Left hindlimb (tissue), 1 donor: ENCODE results near the gene USP32.

Experiments used
- DNase-seq: peaks from one replicate; pipeline ENCODE4 v3.0.0-alpha.2; 2018

USP32 gene

DNA sequence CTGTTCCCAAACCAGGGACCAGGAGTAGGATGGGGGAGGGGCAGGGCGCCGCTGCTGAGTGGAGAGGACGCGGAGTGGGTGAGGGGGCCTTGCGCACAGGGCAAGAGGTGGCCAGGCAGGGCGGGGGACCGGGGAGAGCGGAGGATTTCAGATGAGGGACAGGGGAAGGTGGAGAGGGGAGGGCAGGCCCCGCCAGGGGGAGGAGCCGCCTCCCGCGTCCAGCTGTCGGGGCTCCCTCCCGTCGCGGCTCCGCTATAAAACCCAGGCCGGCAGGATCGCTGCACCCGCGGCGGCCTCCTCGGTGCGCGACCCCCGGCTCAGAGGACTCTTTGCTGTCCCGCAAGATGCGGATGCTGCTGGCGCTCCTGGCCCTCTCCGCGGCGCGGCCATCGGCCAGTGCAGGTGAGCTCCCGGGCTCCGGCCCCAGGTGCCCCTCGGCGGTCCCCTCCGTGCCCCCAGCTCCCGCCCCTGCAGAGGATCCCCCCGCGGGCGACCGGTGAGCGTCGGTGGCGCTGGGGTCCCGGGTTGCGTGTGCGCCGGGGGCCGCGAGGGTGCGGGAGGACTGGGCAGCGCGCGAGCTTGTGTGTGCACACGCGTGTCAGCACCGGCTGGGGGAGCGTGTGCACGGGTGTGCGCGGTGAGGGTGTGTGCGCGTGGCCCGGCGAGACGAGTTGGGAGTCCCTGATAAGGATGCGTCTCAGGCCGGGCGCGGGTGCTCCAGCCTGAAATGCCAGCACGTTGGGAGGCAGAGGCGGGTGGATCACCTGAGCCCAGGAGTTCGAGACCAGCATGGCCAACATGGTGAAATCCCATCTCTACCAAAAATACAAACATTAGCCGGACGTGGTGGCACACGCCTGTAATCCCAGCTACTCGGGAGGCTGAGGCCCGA, 242.0 kb downstream of the USP32 start, which contains the start of gene CA4:
Gene CA4, plus strand, starts transcription at position 283 of the 892 bp plus-strand sequence. Its CDS starts 62 bp downstream, at position 345.
- no peak for DNase-seq

DNA sequence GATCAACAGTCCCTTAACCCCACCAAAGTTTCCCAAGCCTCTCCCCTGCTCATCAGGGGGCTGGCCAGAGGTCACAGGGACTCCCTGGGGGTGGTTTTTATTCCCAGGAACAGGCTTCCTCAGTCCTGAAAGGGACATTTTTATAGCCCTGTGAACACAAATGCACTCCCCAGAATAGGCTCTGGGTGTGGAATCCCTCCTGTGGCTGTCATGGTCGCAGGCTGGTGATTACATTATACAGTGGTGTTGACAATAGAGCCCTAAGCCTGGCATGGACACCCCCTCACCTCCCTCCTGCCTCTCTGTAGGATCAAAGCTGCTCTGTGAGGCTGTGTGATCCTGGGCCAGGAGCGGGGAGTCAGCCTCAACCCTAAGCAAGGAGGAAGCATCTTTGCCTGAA, 243.6 kb downstream of the USP32 start:
- DNase-seq: no peak

DNA sequence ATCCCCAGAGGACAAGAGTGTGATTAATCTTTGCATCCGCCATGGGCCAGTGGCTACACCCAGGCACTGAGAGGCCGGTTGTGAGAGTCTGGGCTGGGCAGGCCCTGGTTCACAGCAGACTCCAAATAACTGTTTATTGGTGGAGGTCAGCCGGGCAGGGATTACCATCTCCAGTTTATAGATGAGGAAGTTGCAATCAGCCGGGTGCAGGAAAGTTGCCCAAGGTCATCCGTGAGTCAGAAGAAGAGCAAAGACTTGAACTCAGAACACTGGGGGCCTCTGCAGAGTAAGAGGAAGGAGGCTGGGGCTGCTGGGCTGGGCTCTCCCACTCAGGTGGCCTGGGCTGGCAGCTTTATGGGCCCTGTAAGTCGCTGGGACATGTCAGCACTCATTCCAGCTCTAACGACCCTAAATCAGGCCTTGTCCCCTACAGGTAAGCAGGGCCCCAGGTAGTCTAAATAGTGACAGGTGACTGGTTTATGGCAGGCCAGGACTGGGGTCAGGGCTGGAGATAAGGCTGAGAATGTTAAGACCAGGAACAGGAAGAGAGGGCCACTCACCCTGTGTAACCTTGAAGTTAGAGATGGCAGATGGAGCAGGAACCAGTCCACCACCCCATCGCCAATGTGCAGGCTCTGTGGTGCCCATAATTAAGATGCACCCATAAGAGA, 244.2 kb downstream of the USP32 start:
- DNase-seq: no peak

DNA sequence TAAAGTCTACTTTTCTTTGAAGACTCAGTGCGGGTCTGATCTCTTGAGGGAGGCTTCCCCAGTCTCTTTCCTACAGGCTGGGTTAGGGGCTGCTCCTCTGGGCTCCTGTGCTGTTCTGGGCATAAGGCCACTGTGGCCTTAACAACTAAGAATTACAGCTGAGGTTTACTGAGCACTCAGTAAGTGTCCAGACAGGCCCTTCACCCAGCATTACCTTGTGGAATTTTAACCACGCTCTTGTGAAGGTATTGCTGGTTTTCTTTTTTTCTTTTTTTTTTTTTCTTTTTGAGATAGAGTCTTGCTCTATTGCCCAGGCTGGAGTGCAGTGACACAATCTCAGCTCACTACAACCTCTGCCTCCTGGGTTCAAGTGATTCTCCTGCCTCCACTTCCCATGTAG, 245.7 kb downstream of the USP32 start:
- no peak for DNase-seq

DNA sequence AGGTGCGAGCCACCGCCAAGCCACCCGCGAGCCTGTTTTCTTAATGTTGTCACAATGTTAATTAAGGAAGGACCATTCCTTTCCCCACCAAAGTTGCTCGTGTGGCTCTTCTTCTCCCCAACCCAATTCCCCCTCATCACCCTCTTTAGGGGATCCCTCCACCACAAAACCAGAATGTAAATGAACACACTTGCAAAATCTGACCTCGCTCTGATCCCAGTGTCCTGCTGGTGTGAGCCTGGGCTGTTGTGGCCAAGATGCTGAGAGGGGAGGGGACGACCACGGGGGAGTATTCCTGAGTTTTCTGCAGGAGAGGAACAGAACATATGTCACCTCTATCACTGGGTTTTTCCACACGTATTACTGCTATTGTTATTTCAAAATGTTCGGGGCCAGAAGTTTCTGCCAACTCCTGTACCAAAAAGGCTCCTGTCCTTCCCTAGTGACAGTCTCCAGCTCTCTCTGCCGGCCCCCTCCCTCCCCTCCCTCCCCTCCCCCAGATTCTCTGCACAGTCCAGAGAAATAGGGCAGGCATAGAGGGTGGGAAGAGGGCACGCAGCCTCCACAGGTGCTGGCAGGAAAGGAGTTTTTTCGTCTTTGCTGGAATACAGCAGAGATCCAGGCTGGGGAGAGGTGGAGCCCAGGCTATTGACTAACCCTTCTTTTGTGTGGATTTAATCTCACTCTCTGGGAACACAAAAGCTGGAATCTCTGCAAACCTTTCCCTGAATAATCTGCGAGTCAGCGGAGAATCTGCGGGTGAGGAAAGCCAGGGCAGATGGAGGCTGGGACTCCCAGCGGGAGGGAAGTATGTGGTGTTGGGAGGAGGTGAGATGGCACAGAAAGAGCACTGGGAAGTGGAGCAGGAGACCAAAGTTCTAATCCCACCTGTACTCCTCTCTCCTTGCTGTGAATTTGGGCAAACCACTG, 246.7 kb downstream of the USP32 start:
- peak; percentile 17 for DNase-seq

DNA sequence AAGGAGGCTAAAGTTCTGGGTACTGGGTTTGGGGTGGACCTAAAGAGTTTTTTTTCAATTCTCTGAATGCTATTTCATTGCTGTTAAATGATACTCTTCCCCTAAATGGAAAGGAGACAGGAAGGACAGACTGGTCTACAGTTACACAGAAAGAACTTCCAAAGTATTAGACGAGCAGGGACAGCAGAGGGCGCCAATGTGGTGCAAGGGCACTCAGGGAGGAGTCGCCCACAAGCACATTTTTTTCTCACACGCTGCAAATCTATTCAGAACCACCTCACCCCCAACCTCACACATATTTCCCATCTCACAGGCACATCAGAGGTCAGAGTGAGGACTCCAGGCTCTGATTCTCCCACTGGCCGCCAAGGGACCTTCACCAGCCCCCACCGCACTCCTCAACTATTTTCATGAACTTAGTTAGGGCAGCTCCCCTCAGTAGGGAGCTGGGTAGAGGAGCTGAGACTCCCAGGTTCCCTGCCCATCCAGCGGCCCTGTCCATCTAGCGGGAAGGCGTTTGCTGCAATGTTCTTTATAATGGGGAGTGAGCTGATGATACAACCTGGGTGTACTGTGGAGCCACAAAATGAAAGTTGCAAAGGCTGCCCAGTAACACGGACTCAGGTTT, 248.9 kb downstream of the USP32 start:
- peak; percentile 71 for DNase-seq

DNA sequence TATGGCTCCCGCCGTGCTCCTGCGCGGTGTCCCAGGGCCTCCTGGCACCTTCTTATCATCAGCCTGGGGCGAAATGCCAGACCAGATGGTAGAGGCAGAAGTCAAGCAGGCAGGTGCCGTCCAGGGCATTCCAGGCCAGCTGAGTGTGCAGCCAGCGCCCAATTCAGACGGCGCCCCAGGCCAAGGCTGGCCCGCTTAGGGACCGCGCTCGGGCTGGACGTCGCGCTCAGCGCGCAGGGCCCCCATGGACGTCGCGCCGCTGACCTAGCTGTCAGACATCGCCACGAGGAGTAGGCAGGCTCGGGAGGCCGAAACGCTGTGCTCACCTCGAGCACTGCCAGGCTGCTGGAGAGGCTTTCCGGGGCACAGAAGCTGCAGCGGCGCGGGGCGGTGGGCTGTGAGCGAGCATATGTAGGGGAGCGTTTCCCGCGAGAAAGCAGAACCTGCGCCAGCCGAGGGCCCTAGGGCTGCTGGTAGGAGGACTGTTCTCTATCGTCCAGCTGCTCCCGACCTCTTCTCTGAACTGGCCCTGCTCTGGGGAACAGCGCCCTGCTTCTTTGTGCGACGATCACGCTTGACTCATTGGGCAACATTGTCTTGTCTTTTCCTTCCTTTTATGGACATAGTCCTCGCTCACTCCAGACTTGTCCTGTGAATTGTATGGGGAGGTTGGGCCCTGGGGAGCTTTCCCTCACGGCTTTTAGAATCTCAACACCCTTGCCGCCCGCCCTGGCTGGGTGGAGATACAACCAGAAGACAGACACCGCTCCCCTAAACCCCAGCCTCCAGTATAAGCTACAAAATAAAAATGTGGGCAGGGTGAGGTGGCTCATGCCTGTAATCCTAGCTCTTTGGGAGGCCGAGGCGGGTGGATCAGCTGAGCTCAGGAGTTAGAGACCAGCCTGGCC, 250.6 kb downstream of the USP32 start:
- DNase-seq: peak; percentile 17

DNA sequence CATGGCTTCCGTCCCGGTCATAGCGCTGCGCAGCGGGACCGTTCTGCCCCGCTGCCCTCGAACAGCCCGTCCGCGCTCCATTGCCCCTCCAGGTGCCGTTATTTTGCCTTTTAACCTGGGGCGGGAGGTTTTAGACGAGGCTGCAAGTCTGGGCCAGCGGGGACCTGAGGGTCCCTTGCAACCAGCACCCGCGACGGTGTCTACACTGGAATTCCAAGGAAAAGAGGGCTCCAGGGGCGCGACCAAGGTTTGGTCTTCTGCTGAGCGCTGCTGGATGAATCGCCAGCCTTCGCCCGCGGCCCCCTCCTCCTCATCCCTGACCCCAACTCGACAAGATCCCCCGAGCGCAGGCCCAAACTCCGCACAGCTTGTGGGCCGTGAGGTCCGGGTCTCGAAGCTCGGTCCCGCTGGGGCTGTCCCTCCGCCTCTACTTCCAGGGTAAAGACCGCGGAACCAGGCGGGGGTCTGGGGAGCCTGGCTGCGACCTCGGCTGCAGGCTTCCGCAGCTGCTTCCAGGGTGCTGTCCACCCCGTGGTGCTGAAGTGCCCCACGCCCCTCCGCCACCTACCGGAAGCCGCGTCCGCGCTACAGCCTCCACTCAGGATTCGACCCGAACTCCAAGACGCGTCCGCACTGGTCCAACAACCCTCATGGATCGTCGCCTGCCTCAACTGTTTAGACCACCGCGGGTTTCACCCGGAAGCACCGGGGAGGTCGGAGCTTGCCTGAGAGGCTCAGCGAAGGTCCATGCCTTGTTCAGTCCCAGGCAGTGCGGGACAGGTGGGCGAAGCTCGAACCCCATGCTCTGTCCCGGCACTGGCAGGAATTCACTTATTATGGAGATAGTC, 252.3 kb downstream of the USP32 start:
- DNase-seq: peak; percentile 79

DNA sequence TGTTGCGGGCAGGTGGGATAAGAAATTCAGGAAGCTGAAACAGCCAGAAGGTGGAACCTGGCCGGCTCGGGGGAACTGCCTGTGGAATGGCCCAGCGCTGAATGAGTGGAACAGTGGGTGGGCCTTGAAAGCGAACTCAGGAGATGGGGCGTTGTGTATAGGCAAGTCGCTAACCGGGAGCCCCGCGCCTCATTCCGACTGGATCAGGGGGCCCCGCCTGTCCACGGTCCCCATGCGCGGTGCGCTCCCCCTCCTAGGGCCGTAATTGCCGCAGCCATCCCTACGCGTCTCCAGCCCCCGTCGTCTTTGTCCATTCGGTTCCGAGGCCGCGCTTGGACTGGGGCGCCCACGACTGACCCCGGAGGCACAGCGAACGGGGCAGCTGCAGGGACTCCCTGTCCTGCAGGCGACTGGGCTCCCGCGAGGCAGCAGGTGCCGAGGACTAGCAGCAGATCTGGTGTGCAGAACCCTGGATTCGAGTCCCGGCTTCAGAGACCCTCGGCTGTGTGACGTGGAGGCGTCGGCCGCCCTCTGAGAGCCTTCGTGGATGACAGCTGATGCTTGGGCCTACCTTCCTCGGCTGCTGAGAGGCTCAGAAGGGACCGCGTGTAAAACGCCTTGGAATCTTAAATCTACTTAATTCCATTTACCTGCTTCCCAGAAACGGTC, 253.0 kb downstream of the USP32 start:
- peak; percentile 12 for DNase-seq

DNA sequence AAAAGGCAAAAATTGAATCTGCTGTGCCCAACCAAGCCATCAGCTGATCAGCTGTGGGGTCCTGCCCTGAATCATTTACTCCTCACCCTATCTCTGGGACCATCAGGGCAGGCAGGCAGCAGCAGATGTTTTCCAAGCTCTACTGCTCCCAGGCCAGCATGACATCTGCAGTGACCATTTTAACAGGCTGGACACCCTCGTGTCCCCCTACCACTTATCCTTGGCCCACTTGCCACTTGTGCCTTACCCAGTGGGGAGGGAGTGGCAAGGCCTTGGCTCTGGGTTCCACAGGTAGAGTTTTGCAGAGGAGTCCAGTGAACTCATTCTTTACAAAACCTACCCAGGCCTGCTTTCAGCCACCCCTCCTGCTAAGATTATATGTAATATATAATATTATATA, 254.2 kb downstream of the USP32 start:
- peak; percentile 7 for DNase-seq

DNA sequence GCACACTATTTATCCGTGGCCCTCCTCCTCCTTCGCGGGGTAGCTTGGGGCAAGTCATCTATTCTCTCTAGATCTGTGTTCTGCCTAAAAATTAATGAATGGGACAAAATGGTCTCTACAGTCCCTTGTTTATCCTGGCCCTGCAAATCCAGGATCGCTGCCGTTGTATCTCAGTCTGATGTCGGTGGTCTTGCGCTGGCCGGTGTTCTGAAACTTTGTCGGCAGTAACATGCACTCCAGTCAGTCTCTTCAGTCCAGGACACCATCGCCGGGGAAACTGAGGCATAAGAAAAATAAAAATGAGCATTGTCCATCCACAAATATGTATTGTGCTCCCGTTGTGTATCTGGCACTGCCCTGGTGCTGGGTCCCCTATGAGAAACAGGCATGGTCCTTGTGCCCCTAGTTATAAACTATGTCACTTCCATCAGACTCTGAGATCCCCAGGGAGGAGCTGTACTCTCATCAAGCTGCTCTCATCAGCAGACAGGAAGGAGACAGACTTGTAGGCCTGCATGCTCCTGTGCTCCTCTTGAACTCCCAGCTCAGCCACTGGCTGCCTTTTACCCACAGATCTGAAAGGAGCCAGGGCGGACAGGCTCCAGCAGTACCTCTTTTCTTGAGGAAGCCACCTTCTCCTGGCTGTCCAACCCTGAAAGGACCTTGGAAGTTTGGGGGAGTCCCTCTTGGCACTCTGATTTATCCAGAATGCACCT, 255.8 kb downstream of the USP32 start:
- DNase-seq: peak; percentile 6

DNA sequence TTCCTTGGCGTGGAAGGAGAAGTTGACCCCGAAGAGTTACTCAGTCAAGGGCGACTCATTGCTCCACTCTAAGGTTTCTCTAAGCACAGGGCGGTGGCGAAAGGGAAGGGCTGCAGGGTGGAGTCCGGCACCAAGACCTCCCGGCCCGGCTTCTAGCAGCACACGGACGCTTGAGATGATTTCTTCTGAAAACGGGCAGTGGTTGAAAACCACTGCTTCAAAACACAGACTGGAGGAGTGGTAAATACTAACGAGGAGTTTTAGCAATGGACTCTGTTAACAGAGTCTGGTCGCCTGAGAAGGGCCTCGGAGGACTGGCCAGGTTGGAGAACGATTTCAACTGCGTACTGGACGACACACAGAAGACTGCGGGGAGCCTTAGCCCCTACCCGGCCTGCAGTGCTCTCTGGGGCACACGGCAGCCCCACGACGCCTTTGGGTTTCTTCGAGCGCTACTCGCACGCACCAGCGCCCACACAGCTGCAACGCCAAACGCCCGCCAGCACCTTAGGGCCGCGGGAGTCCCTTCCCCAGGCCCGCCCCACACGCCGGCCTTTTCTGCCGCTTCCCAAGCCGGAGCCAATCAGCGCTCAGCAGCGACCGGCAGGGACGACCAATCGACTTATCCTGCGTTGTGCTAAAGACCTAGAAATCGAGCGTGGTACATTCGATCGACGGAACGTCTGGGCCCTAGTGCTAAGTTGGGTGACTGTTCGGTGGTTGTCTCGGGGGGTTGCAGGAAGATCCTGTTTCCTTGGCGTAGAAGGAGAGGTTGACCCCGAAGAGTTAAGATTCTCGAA, 256.6 kb downstream of the USP32 start:
- peak; percentile 85 for DNase-seq

DNA sequence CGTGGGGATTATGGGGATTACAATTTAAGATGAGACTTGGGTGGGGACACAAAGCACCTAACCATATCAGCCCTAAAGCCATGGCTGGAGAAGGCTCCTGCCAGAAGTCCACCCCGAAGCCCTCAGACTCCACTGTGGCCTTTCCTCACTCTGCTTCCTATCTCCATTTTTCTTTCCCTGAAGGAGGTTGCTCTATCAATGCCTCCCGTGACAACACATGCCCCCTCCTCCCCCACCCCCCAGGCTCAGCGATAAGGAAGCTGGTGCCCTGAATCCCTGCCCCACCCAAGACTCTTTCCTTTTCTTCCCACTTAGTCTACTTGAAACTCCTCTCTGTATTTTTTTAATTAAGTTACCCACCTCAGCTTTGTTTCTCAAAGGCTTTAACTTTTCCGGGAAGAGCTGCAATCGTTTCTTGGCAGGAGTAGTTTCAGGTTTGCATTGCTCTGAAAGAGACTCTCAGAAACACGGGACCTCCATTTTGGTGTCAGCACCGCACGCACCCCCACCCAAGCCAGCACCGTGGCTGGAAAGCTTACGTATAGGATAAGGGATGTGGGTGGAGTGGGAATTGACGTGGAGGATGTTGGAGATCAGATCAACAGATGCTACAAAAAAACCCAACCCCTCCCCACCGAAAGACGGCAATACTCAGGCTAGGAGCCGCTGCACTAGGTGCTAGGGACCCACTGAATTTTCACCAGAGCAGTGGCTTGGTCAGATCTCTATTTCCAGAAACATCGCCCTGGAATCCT, 257.4 kb downstream of the USP32 start:
- DNase-seq: peak; percentile 23

DNA sequence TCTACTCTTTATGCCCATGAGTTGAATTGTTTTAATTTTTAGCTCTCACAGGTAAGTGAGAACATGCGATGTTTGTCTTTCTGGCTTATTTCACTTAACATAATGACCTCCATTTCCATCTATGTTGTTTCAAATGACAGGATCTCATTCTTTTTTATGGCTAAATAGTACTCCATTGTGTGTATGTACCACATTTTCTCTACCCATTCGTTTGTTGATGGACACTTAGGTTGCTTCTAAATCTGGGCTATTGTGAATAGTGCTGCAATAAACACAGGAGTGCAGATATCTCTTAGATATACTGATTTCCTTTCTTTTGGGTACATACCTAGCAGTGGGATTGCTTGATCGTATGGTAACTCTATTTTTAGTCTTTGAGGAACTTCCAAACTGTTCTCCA, 261.5 kb downstream of the USP32 start:
- DNase-seq: no peak

DNA sequence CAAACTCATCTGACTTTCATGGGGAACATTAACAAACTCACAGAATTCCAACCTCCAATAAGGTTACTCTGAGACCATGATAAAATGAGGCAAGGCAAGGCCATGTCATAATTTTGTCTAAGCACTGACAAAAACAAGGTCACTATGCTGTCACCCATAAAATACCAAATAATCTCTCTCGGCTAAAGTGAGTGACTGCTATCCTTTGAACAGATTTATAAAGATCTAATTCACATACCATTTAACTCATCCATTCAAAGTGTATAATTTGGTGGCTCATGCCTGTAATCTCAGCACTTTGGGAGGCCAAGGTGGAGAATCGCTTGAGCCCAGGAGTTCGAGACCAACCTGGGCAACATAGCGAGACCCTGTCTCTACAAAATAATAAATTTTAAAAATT, 262.8 kb downstream of the USP32 start:
- DNase-seq: no peak
